Lower leg skin (tissue), 4 donors: Measurements from ENCODE around the gene CLDN12. TPM values are rescaled to one million over a fixed set of nuclear protein-coding genes. Genes with fewer than 3 reads are reported as not detected.

ENCODE experiments used
- DNase-seq, 2 donors: peaks; one replicate each; pipeline ENCODE4 v3.0.0-alpha.2; 2019; ENCODE audit warnings: low spot score in 2 of 2
- H3K4me3 ChIP-seq: fragments of 200-600 bp; sonication (generic); 2 replicates; pipeline ENCODE4 v1.5.1; 2017; ENCODE audit warnings: mild to moderate bottlenecking, low read depth; ENCODE audit not compliant: poor library complexity, severe bottlenecking
- CTCF ChIP-seq, 3 donors: fragments of 450-650 bp; IDR thresholded peaks; one replicate each; pipeline ENCODE4 v1.5.1; 2016; ENCODE audit warnings: antibody characterized with exemption in 3 of 3, mild to moderate bottlenecking in 3 of 3, moderate library complexity in 2 of 3
- POLR2A ChIP-seq, 2 donors: fragments of 450-650 bp; IDR thresholded peaks; one replicate each; pipeline ENCODE4 v1.6.1; 2016 to 2017; ENCODE audit warnings: antibody characterized with exemption in 2 of 2, mild to moderate bottlenecking in 1 of 2, moderate library complexity in 1 of 2
- WGBS, 2 donors: methylation state at CpG; one replicate each; pipeline ENCODE4 v1.1.5; 2018; 5-methylcytosine and 5-hydroxymethylcytosine counted together
- intact Hi-C: fragments of 100-400 bp; cut with DNase I; formaldehyde crosslinking; loops from one replicate; pipeline ENCODE4 v1.15.0; 2023; ENCODE audit warnings: low total_unique reads
- total RNA-seq, 4 donors: library from RNA; depleted of rRNA; stranded (reverse); fragments of >200 nt; gene quantifications; one replicate each; pipeline ENCODE4 v1.1.0, GENCODE V29; 2016

Gene CLDN12
- total RNA-seq: 10 to 100 TPM; 11.2 to 17.1 (median 12.6) TPM

- peak; percentile 87 to 94 for DNase-seq
- TF ChIP-seq POLR2A (IDR thresholded peaks at IDR 0.05): no peak
- TF ChIP-seq CTCF (IDR thresholded peaks at IDR 0.05): no peak
- WGBS, 2 donors: 1% methylated on average over 35 of the region's 35 CpGs
- H3K4me3 ChIP-seq: peak within 1 kb of the TSS; percentile 13
- intact Hi-C loops: no loop called here
Observed at GRCh38 chr7:90403174-90404113, at the start of gene CLDN12. CLDN12 (plus strand) TSS chr7:90403461; CDS start chr7:90412677, 9,216 bp downstream.

- 83 to 85% methylated on average over 1 of the region's 1 CpG for WGBS, 2 donors
- H3K4me3 ChIP-seq: no peak overlapping the region
- intact Hi-C loops: no loop called here
- TF ChIP-seq CTCF (IDR thresholded peaks at IDR 0.05): no peak
- no peak for TF ChIP-seq POLR2A (IDR thresholded peaks at IDR 0.05)
- no peak for DNase-seq
Observed at GRCh38 chr7:90383422-90383821, 19.8 kb upstream of the CLDN12 start.

- no peak overlapping the region for H3K4me3 ChIP-seq
- TF ChIP-seq CTCF (IDR thresholded peaks at IDR 0.05) (no peak), POLR2A (IDR thresholded peaks at IDR 0.05) (no peak)
- DNase-seq: no peak
- WGBS, 2 donors: 90 to 97% methylated on average over 3 of the region's 3 CpGs
- intact Hi-C loops: no loop called here
Observed at GRCh38 chr7:90383861-90384260, 19.4 kb upstream of the CLDN12 start.

- intact Hi-C loops: no loop called here
- no peak for DNase-seq
- TF ChIP-seq POLR2A (IDR thresholded peaks at IDR 0.05) (no peak), CTCF (IDR thresholded peaks at IDR 0.05) (no peak)
- no peak overlapping the region for H3K4me3 ChIP-seq
Observed at GRCh38 chr7:90384433-90384832, 18.8 kb upstream of the CLDN12 start.

GRCh38 chr7:90387470-90388240 lies 15.6 kb upstream of the CLDN12 start:
- intact Hi-C loops: no loop called here
- DNase-seq: no peak
- WGBS, 2 donors: 93 to 94% methylated on average over 2 of the region's 2 CpGs
- H3K4me3 ChIP-seq: no peak overlapping the region
- TF ChIP-seq POLR2A (IDR thresholded peaks at IDR 0.05): no peak
- no peak for TF ChIP-seq CTCF (IDR thresholded peaks at IDR 0.05)
